Glomerular visceral epithelial cell (primary cell): ENCODE results near the gene CLTCL1.
"Not testable (repeated sequence)": the region's sequence is repeated elsewhere in the genome, so short reads cannot be mapped to it uniquely, and the experiment has no call there.

Source experiments
- DNase-seq: peaks from one replicate; pipeline ENCODE4 v3.0.0-alpha.2; 2016; ENCODE audit errors: extremely low spot score

CLTCL1 gene

DNA sequence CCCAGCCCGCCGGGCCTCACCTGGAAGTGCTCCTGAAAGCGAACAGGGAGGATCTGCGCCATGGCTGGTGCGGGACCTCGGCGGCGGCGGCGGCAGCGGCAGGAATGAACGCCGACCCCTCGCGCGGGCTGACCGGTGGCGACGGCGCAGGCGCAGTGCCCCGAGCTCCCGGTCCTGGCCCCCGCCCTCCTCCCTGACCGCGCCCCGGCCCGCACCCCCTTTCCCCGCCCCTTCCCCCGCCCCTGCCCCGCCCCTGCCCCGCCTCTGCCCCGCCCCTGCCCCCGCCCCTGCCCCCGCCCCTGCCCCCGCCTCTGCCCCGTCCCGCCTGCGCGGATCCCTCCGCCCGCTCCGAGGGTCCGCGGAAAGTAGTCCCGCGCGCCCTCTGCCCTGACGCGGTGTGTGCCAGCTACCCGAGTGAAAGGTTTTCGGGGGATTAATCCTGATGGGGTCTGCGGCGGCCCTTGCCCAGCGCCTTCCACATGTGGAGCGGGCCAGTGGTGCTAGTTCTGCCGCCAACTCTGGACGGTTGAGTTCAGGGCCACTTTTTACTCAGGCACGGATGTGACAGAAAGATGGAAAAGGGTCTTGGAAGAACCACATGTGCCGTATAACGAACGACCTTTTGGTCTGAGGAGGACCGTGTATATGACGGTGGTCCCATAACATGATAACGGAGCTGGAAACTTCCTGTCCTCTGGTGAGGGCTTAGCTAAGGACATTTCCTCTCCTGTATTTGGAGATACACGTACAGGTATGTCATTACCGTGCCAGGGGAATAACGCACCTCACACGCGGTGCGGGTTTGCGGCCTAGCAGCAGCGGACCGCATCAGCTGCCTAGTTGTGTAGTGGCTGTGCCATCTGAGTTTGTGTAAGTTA is at the start of gene CLTCL1:
Gene CLTCL1 (minus strand): TSS at position 140 of the 878 bp plus-strand sequence. CDS start 78 bp downstream, at position 62.
- peak; percentile 83 for DNase-seq

DNA sequence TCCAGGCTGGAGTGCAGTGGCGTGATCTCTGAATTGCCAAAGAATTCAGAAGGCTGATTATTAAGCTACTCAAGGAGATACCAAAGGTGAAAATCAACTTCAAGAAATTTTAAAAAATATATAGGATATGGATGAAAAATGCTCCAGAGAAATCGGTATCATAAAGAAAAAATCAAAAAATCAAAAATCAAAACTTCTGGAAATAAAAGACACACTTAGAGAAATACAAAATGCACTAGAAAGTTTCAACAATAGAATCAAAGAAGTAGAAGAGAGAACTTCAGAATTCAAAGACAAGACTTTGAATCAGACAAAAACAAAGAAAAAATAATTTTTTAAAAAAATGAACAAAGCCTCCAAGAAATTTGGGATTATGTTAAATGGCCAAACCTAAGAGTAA is 45.6 kb upstream of the CLTCL1 start:
- DNase-seq, result no peak

GRCh38 chr22:19336133-19337075 is 44.9 kb upstream of the CLTCL1 start:
- DNase-seq, result no peak

- no peak for DNase-seq
These were observed 40.5 kb upstream of the CLTCL1 start for GRCh38 chr22:19331975-19332374.

DNA sequence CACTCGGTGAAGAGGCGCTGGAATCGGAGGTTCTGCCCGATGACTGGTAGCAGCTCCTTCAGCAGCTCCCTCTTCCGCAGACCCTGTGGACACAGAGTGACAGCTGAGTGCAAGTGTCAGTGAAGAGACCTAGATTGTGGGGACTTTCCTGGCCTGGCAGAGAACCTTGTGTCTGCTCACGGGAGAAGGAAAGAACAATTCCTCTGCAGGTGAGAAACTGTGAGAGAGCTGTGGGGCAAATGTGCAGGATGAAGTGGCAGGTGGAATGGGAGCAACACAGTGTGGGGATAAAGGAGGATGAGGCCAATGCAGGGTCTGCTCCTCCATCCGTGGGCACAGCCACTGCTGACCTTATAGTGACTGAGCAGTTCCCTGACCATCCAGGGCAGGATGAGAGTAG is 40.0 kb upstream of the CLTCL1 start:
- DNase-seq, result no peak

GRCh38 chr22:19330865-19331418 is 39.4 kb upstream of the CLTCL1 start:
- no peak for DNase-seq

- DNase-seq, result not testable (repeated sequence)
These were observed 38.7 kb upstream of the CLTCL1 start for GRCh38 chr22:19330205-19330604.

DNA sequence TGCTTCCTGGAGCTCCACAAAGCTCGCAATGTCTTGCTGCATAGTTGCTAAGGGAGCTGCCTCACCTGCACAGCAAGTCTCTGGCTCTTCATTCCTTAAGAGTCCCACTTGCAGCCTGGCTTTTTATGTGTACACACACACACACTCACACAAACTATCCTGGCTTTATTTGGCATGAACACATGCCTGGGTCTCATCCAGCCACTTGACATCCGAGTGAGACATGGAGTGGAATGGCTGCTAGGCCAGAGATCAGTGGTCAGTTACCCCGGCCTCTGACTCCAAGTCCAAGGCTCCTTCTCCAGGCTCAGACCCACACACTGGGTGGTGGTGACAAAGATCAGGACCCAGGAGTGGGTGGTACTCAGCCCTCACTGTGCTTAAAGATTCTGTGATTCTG is 37.9 kb upstream of the CLTCL1 start:
- DNase-seq, result no peak

DNA sequence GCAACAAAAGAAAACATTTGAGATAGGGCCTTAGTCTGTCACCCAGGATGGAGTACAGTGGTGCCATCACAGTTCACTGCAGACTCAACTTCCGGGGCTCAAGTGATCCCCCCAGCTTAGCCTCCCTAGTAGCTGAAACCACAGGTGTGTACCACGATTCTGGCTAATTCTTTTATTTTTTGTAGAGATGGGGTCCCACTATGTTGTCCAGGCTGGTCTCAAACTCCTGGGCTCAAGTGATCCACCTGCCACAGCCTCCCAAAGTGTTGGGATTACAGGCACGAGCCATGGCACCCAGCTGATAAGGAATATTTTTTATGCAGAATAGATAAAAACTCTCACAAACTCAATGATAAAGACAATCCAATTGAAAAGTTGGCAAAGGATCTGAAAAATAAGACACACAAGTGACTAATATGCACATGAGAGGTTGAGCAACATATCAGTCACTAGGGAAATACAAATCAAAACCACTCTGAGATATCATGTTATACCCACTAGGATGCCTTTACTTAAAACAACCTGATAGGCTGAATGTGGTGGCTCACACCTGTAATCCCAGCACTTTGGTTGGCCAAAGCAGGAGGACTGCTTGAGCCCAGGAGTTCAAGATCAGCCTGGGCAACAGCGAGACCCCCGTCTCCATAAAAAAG is 33.9 kb upstream of the CLTCL1 start:
- DNase-seq, result no peak

GRCh38 chr22:19323420-19323819 is 31.9 kb upstream of the CLTCL1 start:
- not testable (repeated sequence) for DNase-seq

- no peak for DNase-seq
These were observed 30.2 kb upstream of the CLTCL1 start for GRCh38 chr22:19321757-19322156.

DNA sequence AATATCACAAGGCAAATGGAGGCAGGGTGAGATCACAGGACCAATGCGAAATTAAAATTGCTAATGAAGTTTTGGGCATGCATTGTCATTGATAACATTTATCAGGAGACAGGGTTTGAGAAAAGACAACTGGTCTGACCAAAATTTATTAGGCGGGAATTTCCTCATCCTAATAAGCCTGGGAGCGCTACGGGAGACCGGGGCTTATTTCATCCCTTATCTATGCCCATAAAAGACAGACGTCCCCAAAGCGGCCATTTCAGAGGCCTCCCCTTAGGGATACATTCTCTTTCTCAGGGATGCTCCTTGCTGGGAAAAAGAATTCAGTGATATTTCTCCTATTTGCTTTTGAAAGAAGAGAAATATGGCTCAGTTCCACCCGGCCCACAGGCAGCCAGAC is 28.6 kb upstream of the CLTCL1 start:
- not testable (repeated sequence) for DNase-seq

DNA sequence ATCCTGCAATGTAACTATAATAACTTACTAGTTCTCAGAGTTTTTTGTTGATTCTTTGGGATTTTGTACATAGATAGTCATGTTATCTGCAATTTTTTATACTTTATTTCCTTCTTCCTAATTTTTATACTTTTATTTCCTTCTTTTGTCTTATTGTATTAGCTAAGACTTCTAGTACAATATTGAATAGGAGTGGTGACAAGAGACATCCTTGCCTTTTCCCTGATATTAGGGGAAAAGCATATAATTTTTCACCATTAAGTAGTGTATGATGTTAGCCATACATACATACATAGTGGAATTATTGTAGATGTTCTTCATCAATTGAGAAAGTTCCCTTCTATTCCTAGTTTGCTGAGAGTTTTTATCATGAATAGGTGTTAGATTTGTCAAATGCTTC is 27.8 kb upstream of the CLTCL1 start:
- DNase-seq, result no peak

DNA sequence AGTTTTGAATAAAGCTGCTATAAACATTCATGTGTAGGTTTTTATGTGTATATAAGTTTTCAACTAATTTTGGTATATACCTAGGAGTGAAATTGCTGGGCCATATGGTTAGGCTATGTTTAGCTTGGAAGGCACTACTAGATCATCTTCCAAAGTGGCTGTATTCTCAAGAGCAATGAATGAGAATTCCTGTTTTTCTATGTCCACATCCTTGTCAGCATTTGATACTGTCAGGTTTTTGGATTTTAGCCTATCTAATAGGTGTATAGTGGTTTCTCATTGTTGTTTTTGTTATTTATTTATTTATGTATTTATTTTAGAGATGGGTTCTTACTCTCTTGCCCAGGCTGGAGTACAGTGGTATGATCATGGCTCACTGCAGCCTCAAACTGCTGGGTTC is 26.3 kb upstream of the CLTCL1 start:
- DNase-seq, result no peak

DNA sequence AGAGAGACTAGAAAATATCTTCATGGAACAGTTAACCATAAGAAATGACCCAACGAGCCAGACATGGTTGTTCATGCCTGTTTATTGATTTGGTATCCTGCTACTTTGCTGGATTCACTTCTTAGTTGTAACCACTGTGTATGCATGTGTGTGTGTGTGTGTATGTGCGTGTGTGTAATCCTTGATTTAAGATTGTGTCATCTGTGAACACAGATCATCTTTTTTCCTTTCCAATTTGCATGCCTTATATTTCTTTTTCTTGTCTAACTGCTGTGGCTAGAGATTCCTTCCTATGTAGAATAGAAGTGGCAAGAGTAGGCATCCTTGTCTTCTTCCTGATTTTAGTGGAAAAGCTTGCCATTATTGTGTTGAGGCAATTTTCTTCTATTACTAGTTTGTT is 16.4 kb upstream of the CLTCL1 start:
- DNase-seq, result no peak

DNA sequence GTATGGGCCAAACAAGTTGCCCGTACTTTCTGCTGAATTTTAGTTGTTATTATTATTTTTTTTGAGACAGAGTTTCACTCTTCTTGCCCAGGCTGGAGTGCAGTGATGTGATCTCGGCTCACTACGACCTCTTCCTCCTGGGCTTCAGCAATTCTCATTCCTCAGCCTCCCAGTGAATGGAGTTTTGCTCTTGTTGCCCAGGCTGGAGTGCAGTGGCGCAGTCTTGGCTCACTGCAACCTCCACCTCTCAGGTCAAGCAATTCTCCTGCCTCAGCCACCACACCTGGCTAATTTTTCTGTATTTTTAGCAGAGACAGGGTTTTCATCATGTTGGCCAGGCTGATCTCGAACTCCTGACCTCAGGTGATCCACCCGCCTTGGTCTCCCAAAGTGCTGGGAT is 15.0 kb upstream of the CLTCL1 start:
- DNase-seq, result not testable (repeated sequence)

- no peak for DNase-seq
These were observed 13.0 kb upstream of the CLTCL1 start for GRCh38 chr22:19304547-19304946.

DNA sequence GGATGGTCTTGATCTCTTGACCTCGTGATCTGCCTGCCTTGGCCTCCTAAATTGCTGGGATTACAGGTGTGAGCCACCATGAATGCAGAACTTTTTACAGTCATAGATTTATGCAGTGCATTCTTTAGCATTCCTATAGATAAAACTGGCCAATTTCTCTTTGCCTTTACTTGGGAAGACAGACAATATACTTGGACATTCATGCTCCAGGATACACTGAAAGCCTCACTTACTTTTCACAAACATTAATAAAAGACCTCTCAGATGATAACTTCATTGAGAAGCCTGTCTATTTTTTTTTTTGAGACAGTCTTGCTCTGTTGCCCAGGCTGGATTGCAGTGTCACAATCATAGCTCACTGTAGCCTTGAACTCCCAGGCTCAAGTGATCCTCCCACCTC is 12.3 kb upstream of the CLTCL1 start:
- no peak for DNase-seq

- no peak for DNase-seq
These were observed 4.2 kb upstream of the CLTCL1 start for GRCh38 chr22:19295733-19296132.

DNA sequence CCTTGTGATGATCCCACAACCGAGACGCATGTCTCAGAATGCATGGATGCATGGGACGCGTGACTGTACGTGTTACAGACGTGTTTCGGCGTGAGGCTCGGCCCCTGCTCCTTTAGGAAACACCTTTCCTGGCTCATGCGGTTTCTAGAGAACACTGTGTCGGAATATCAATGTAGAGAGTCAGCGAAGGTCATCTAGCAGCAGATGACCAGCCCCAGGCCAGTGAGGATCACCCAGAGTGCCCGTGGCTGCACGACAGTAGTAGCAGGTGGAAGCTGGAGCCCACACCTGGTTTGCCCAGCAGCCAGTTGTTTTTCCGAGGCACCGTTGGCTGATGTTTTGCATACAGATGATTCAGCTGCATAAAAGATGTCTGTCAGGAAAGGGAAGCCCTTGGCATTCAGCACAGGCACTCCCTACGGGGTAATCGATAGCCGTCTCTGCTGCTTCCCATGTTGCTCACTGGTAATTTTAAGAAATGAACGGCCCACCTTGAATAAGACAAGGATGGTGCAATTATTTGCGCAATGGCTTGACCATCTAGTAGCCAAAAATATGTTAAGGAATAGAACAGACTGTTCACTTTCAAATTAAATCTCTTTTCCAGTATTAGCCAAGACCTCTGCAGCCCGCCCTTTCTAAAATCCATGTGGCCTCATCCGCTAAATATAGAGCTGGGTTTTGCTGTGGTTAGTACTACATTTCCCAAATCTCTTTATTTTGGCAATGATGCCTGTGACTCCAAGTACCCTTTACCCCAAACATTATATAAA is 1.1 kb upstream of the CLTCL1 start:
- no peak for DNase-seq

DNA sequence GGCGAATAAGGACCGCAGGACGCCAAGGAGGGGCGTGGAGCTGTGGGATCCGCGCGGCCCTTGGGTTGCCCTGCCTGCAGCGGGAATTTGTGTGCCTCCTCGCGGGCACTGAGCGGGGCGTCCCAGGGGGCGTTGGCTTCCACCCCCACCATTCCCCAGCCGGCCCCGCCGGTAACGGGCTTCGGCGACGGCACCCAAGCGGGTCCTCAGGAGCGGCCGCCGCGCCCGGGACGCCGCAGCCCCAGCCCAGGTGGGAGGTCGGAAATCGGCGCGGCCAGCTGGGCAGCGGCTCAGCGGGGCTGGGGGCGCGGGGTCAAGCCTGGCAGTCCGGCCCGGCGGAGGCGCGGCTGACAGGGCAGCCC is 320 bp downstream of the CLTCL1 start:
- peak; percentile 21 for DNase-seq
